Measurements from ENCODE around the gene COL19A1. TPM values are rescaled to one million over a fixed set of nuclear protein-coding genes. Genes with fewer than 3 reads are reported as not detected.

COL19A1 gene
- total RNA-seq, 2 donors from 2014 or later: 0.42 TPM; not detected in 1

Other genes starting within 250 kb of the COL19A1 start
- 10 to 100 TPM; 14.5 to 24.2 TPM for gene LMBRD1, start 69.5 kb upstream of the COL19A1 start, total RNA-seq